AG09309 (cell line): Measurements from ENCODE around the gene LRP1.
A peak's percentile ranks its signal among the peaks of the same experiment; 100 is the strongest.

Experiments used
- DNase-seq: peaks from one replicate; pipeline ENCODE4 v3.0.0-alpha.2; 2010; ENCODE audit warnings: low read depth
- H3K4me3 ChIP-seq: 2 replicates; pipeline ENCODE4 v1.5.1; 2011; ENCODE audit warnings: mild to moderate bottlenecking, low read depth, low read length, moderate library complexity; ENCODE audit not compliant: control insufficient read depth
- TF ChIP-seq, protein P1 (sequence below): IDR thresholded peaks from 2 replicates; pipeline ENCODE4 v1.5.1; 2011; ENCODE audit warnings: mild to moderate bottlenecking, low read depth, low read length, inconsistent platforms; ENCODE audit not compliant: insufficient read depth, control insufficient read depth; ENCODE audit errors: missing control alignments

The LRP1 gene

DNA sequence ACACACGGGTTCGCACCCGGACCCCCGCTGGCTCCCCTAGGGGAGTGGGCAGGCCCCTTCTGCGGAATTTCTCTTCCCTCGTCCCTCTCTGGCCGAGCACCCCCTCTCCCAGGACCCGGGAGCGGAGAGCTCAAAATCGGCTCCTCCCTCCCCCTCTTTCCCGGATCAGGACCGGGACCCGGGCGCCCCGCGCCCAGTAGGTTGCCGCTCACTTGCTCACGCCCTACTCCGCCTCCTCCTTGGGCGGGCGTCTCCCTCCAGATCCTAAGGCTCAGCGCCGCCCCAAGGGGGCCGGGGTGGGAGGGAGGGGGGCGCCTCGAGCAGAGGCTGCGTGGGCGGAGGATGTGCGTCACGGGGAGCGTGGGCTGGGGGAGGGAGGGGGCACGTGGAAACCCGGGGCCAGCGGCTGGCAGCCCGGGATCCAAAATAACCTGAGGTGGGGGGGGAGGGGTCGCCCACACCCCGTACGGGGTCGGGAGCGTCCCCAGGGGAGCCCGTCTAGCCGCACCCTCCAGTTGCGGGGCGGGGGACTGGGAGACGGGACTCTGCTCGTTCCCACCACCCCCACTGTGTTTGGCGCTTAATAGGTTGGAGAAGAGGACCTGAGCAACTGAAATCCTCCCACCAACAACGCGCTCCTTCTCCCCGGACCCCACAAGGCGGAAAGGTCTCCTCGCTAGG, 41.1 kb upstream of the LRP1 start:
- H3K4me3 ChIP-seq = peak overlapping the region; percentile 80
- TF ChIP-seq, protein P1, sequence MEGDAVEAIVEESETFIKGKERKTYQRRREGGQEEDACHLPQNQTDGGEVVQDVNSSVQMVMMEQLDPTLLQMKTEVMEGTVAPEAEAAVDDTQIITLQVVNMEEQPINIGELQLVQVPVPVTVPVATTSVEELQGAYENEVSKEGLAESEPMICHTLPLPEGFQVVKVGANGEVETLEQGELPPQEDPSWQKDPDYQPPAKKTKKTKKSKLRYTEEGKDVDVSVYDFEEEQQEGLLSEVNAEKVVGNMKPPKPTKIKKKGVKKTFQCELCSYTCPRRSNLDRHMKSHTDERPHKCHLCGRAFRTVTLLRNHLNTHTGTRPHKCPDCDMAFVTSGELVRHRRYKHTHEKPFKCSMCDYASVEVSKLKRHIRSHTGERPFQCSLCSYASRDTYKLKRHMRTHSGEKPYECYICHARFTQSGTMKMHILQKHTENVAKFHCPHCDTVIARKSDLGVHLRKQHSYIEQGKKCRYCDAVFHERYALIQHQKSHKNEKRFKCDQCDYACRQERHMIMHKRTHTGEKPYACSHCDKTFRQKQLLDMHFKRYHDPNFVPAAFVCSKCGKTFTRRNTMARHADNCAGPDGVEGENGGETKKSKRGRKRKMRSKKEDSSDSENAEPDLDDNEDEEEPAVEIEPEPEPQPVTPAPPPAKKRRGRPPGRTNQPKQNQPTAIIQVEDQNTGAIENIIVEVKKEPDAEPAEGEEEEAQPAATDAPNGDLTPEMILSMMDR = no peak
- DNase-seq = peak; percentile 60

DNA sequence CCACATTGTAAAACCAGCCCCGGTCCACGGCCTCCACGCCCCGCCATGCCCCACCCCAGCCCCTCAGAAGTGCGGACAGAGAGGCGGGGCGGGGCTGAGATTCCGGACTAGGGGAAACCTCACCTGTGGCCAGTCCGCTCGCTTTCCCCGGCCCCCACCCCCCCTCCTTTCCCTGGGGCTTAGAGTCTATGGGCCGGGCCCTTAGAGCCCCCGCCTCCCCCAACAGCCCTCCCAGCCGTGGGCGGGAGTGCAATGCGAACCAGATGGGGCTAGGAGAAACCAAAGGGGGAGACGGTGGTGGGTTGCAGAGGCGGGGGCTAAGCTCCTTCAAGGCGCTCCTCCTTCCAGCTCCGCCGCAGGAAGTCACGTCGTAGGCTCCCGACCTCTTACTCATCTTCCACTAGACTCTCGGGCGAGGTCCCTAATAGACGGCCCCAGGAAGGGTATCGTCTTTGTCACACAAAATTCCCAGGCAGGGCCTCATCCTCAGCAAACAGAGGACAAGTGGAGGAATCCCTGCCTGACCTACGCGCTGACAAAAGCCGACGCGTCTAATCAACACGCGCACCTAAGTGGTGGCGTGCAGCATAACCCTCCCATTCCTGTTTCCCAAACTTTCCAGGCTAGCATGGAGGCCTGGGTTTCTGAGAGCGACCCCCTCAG, 40.5 kb upstream of the LRP1 start:
- peak overlapping the region; percentile 80 for H3K4me3 ChIP-seq
- TF ChIP-seq, protein P1 = no peak
- peak; percentile 92 for DNase-seq

DNA sequence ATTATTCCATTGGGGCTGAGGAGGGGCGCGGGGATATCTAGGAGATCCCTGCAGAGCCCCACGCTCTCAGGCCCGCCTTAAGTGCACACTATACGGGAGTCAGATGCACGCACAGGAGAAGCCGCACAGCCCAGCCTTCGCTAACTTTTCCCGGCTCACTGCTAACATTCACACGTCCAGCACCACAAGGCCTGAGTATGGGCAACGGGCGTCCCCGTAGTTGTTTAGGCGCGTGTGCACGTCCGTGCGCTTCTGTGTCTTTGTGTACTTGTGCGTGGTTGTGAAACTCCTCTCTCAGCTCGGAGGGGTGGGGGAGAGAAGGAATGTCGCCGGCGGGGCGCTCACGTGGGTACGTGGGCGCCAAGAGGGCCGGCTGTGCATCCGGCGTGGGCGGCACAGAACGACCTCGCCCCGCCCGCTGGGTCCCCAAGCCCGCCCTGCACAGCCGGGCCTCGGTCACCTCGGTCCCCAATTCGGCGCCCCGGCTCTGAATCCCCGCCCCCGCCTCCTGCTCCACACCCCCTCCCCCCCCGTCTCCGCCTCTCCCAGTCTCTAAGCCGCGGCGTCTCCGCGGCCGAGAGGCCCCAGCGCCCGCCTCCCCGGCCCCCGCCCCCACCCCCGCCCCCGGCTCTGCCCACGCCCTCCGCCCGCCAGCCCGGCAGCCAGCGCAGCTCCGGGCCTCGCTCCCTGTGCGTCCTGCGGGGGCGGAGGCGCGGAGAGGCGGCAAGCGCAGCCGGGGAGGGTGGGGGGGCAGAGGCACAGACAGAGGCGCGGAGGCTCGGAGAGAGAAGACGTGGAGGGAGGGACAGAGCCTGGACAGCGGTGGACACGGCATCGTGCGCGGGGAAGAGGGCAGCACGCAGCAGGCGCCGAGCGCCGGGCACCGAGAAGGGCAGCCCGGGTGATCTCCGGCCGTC, 39.7 kb upstream of the LRP1 start, which contains the start of gene NAB2:
Gene NAB2, plus strand, starts transcription at position 761 of the 917 bp plus-strand sequence. CDS start 158 bp downstream, outside the sequence.
- DNase-seq = peak; percentile 92
- TF ChIP-seq, protein P1 = no peak
- peak within 1 kb of the TSS; percentile 86 for H3K4me3 ChIP-seq

DNA sequence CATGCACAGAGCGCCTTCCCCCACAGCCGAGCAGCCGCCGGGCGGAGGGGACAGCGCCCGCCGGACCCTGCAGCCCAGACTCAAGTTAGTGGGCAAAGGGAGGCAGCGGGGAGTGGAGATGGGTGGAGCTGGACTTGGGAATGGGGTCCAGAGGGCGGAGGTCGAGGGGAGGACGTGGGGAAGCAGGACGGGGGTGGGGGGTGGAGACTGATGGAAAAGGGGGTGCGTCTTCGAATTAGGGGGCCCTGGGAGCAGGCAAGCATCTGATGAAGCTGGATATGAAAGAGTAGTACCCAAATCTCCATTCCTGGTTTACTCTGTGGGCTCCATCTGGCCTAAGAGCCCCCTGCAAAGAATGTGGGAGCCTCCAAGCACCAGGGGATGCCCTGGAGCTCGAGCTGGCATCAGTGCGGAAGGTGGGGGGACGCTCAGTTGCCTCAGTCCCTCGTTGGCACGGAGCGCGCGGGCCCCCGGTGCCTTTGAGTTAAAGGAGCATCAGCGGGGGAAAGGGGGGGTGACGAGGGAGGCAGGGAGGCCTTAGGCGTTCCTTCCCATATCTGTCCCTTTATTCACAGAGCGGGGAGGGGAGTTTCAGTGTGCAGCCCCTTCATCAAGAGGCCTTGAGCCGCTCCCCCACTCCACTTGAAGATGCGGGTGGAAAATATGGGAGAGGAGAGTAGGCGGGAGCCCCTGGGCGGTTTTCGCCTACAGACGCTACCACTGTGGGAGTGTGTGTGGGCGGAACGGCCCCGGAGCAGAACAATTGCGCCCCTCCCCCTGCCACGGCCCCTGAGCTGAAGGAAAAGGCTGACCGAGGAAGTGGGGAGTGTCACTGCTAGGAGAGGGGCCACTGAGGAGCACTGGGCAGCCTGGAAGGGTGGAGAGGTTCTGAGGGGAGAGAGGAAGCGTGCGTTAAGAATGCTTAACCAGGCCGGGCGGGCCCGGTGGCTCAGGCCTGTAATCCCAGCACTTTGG, 38.7 kb upstream of the LRP1 start:
- TF ChIP-seq, protein P1 = no peak
- no peak for DNase-seq
- H3K4me3 ChIP-seq = peak overlapping the region; percentile 86

DNA sequence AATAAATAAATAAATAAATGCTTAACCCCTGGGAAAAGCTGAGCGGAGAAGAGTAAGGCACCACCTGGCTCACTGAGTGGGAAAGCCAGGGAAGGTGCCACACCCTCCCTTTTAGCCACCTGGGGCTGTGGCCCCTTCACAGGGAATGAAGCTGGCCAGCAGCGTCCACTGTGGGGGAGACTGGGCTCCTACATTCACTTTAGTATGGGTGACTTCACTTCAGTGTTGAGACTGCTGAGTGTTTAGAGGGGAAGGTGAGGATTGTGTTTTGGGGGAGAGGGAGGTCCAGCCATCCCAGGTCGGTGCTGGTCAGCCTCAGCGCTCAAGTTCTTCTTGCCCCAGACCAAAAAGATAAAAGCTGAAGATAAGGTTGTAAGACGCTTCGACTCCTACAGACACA, 37.8 kb upstream of the LRP1 start:
- DNase-seq = no peak
- H3K4me3 ChIP-seq = peak overlapping the region; percentile 86
- TF ChIP-seq, protein P1 = no peak
